Measurements from ENCODE around the gene HLA-DRB5. TPM values are rescaled to one million over a fixed set of nuclear protein-coding genes. Genes with fewer than 3 reads are reported as not detected.
A peak's percentile ranks its signal among the peaks of the same experiment; 100 is the strongest.
"Not testable (repeated sequence)": the region's sequence is repeated elsewhere in the genome, so short reads cannot be mapped to it uniquely, and the experiment has no call there.

HLA-DRB5 gene
- total and polyA plus RNA-seq, 2 experiments from 2014 or later, result 0.15 TPM; not detected in 1

DNA sequence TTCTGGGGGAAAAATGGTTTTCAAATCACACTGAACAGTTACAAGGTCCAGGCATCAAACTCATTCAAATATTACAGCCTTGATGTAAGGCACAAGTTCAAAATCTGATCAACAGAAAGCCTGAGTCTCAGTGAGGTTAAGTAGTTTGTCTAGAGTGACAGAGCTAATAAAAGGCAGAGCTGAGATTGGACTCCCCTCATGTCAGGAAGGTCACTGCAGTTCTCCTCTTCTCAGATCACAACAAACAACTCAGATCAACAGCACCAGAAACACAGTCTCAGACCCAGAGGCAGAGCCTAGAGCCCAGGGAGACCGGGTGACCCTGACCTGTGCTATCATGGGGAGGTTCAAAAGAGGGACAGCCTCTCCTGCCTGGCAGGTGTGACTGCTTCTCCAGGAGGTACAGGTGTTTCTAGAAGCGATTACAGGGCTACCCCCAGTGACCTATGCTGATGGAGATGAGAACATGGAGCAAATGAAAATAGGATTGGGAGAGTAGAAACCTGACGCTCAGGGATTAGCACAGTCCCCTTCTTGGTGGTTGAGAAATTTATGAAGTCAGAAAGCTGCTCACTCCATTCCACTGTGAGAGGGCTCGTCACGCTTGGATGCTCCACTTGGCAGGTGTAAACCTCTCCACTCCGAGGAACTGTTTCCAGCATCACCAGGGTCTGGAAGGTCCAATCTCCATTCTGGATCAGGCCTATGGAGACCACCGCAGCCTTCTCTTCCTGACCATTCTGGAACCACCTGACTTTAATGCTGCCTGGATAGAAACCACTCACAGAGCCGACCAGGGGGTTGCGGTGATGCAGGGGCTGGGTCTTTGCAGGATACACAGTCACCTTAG, 24.3 kb upstream of the HLA-DRB5 start:
- Histone ChIP-seq H3K4me1 (ENCODE audit: low read depth) (no peaks in the 10 kb centered on the region), H3K4me3 (no peak overlapping the region), H3K27me3 (no peaks in the 10 kb centered on the region), H3K9me3 (ENCODE audit: low read depth) (no peaks in the 10 kb centered on the region), H3K36me3 (no peaks in the 10 kb centered on the region), H3K27ac (no peak overlapping the region)
- TF ChIP-seq, protein P1, sequence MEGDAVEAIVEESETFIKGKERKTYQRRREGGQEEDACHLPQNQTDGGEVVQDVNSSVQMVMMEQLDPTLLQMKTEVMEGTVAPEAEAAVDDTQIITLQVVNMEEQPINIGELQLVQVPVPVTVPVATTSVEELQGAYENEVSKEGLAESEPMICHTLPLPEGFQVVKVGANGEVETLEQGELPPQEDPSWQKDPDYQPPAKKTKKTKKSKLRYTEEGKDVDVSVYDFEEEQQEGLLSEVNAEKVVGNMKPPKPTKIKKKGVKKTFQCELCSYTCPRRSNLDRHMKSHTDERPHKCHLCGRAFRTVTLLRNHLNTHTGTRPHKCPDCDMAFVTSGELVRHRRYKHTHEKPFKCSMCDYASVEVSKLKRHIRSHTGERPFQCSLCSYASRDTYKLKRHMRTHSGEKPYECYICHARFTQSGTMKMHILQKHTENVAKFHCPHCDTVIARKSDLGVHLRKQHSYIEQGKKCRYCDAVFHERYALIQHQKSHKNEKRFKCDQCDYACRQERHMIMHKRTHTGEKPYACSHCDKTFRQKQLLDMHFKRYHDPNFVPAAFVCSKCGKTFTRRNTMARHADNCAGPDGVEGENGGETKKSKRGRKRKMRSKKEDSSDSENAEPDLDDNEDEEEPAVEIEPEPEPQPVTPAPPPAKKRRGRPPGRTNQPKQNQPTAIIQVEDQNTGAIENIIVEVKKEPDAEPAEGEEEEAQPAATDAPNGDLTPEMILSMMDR (IDR thresholded peaks at IDR 0.05; ENCODE audit: low read depth, low read length), result no peak
- peak in 1 of 2 donors; percentile 5 for DNase-seq (ENCODE audit: low read depth in 1 of 2, low spot score in 1 of 2)

DNA sequence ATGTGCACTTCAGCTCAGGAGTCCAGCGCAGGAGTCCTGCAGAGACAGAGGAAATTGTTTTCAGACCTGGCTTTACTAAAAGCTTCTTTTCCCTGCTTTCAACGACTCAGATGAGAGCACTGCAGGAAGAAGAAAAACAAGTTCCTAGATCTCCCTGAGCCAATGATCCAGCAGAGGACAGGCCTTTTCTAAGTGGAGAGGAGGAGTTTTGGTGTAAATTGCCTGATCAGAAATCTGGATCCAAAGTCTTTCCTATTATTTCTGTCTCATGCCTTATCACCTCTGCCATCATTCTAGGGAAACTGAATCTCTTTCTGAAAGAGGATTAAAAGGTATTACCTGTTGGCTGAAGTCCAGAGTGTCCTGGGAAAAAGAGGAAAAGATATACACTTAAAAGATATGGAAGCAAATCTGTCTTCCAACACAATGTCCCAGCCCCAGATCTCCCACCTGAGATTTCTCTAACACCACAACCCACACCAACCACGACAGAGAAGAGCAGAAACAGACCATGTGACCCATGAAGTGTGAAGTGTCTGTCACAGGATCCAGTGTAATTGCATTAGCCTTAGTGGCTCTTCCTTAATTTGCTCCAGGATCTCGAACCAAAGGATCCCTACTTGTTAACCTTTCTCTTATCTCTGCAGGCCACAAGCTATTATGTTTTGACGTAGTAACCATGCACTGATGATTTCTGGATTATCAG, 23.1 kb upstream of the HLA-DRB5 start:
- H3K4me1 ChIP-seq (ENCODE audit: low read depth), result no peaks in the 10 kb centered on the region

DNA sequence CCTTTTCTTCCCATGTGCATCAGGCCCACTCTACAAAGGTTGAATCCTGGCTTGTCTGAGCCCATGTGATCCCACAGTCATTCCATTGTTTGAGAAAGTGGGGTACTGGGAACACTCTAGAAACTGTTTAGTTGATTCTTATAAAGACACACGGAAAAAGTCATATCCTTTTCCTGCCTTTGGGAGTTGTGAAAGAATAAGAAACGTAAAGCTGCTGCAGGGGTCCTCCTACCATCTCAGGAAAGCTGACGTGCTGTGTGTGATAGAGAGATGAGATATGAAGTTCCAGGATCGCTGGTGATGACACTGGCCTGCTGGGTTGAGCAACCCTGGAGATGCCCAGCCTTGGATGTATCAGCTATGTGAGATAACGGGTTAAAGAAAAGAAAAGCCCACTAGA, 21.3 kb upstream of the HLA-DRB5 start:
- Histone ChIP-seq H3K27me3 (no peaks in the 10 kb centered on the region), H3K9me3 (ENCODE audit: low read depth) (no peaks in the 10 kb centered on the region), H3K36me3 (no peaks in the 10 kb centered on the region), H3K4me1 (ENCODE audit: low read depth) (no peaks in the 10 kb centered on the region), H3K27ac (no peak overlapping the region), H3K4me3 (no peak overlapping the region)
- TF ChIP-seq, protein P1 (IDR thresholded peaks at IDR 0.05; ENCODE audit: low read depth, low read length), result no peak
- DNase-seq (ENCODE audit: low read depth in 1 of 2, low spot score in 1 of 2), result peak in 1 of 2 donors; percentile 6

More for the DNA sequence above, 23.1 kb upstream of the HLA-DRB5 start:
- Histone ChIP-seq H3K27me3 (no peaks in the 10 kb centered on the region), H3K9me3 (ENCODE audit: low read depth) (no peaks in the 10 kb centered on the region), H3K27ac (no peak overlapping the region), H3K4me3 (no peak overlapping the region), H3K36me3 (no peaks in the 10 kb centered on the region)
- TF ChIP-seq, protein P1 (IDR thresholded peaks at IDR 0.05; ENCODE audit: low read depth, low read length), result no peak
- DNase-seq (ENCODE audit: low read depth in 1 of 2, low spot score in 1 of 2), result no peak

DNA sequence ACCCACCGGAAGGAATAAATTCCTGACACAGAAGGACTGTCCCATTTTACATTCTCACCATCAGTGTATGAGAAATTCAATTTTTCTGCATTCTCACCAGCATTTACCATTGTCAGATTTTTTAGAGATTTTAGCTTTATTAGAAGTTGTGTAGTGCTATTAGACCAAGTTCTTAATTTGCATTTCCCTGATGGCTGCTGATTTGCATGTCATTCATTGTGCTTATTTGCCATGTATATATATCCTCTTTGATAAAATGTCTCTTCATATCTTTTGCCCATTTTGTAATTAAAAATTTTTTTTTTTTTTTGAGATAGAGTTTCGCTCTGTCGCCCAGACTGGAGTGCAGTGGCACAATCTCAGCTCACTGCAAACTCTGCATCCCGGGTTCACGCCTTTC, 9.8 kb upstream of the HLA-DRB5 start:
- TF ChIP-seq, protein P1 (IDR thresholded peaks at IDR 0.05; ENCODE audit: low read depth, low read length), result no peak
- Histone ChIP-seq H3K9me3 (ENCODE audit: low read depth) (no peaks in the 10 kb centered on the region), H3K27ac (no peak overlapping the region), H3K36me3 (no peaks in the 10 kb centered on the region), H3K27me3 (no peaks in the 10 kb centered on the region), H3K4me3 (no peak overlapping the region), H3K4me1 (ENCODE audit: low read depth) (no peaks in the 10 kb centered on the region)
- DNase-seq (ENCODE audit: low read depth in 1 of 2, low spot score in 1 of 2), result no peak

DNA sequence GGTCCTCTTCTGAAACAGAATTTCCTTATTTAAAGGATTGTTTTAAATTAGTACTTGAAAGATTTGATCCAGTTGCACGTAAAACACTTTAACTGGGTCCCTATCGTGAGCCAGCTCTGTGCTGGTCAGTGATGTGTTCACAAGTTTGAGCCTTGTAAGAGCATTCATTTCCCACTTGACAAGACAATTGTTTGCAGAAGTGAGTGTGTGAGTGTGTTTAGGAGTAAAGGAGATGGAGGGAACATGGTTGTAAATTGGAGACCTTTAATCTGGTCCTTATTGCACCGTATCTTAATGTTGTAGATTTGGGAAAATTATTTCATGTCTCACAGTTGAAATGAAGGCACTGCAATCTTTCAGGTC, 325 bp upstream of the HLA-DRB5 start:
- H3K9me3 ChIP-seq (ENCODE audit: low read depth); H3K36me3 ChIP-seq; H3K27me3 ChIP-seq; H3K4me3 ChIP-seq; H3K27ac ChIP-seq; H3K4me1 ChIP-seq (ENCODE audit: low read depth); DNase-seq (ENCODE audit: low read depth in 1 of 2, low spot score in 1 of 2): not testable (repeated sequence)

Data from cardiac muscle cell (in vitro differentiated cells and primary cell).